ENCODE results near the gene ZMYM3. TPM values are rescaled to one million over a fixed set of nuclear protein-coding genes. Genes with fewer than 3 reads are reported as not detected.

ZMYM3 gene
- polyA plus RNA-seq, 4 donors, result 50.1 to 74.4 (median 58.1) TPM

DNA sequence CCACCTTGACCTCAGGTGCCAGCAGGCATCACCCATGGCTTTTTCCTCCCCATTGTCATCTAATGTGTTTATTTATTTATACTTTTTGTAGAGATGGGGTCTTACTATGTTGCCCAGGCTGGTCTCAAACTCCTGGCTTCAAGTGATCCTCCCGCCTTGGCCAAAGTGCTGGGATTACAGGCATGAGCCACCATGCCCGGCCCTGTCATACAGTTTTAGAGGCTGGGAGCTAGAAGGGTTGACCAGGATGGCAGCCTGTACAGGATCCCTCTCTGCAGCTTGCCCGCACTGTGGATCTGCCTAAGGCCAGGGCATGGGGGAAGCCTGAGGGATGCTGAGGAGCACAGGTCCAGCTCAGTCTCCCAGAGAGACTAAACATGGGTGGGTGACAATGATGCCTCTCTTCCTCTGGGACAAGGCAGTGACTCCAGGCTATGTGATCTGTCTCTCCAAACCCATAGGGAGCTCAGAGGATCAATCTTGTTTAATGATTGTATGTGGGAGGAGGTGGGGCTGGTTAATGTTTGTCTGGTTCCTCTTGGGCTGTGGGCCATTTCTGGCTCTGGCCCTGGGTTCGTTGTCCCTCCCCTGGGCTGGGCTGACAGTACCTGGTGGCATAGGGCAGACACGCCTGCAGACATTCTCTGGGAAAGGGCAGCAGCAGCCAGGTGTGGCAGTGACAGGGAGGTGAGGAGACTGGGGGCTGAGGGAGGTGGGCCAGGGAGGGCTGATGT lies 39.2 kb downstream of the ZMYM3 start:
- DNase-seq (ENCODE audit: low read depth in 4 of 4, low spot score in 2 of 4), result no peak

DNA sequence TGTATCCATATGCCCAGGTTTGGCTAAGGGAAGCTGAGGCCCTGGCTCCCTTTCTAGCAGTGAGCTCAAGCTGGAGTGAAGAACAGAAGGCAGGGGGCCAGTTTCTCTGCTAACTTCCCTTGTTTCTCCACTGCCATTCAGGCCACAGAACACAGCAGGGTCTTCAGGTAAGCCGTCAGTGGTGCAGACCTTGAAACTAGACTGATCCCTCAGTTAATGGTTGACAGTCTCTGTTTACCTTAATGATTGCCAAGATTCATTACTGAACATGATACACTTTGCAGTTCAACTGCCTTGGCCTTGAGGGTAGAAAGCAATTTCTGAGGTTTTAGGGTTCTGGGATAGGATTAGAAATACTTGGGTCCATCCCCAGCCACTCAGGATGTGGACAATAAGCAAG lies 39.8 kb downstream of the ZMYM3 start:
- no peak for DNase-seq (ENCODE audit: low read depth in 4 of 4, low spot score in 2 of 4)

DNA sequence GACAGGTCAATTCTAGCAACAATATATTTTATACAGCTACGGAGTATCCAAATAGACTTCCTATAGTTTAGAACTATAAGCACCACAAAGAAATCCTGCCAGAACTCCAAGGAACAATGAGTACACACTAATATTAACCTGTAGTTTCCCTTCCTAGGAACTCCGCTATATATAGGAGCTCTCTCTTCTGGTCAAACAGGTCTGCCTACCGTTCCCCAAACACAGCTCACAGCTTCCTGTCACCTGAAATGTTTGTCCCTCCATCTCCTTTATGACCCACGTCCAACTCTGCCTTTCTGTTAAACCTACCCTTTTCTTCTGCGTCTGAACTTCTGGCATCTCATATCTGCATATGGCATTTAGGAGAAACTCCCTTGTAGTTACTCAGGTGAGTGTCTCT lies 41.4 kb downstream of the ZMYM3 start:
- no peak for DNase-seq (ENCODE audit: low read depth in 4 of 4, low spot score in 2 of 4)

DNA sequence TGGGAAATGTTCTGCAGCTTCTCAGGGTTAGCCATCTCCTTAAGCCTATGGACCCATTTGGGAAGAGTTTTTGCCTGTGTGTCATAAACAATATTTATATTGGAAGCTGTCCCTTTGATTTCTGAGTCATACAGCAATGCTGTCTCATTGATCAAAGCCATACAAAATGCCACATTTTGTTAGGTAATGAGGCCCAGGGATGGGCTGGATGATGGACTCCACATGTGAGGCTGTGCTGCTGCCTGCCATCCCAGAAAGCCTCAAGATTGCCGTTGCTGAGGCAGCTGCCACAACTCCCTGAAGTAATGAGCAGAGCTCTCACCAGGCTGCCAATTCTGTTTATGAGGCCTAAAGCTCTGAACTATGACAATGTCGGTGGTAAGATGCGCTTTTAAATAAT lies 43.1 kb downstream of the ZMYM3 start:
- no peak for DNase-seq (ENCODE audit: low read depth in 4 of 4, low spot score in 2 of 4)

DNA sequence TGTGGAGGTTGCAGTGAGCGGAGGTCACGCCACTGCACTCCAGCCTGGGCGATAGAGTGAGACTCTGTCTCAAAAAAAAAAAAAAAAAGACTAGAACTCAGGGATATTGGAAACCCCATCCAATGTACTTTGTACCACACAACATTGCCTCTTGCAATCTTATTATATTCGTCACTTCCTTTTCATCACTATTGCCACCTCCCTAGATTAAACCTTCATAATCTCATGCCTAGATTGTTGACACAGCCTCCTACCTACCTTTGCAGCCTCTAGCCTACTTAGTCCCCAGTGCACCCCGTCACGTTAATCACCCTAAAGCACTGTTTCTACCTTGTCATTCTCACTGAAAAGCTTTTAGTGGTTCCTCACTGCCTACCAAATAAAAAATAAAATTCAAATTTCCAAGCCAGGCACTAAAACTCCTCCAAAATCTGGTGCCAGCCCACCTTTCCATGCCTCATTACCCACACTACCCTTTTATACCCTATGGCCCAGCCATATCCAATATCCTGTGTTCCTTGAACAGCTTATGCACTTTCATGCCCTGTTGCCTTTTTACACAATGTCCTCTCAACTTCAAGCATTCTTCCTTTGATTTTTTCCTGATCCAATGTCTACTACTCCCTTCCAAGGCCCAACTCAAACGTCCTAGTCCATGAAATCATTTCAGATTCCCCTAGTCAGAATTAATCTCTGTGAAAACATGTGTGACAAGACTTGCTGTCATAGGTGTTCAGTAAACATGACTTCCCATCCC lies 54.5 kb downstream of the ZMYM3 start:
- no peak for DNase-seq (ENCODE audit: low read depth in 4 of 4, low spot score in 2 of 4)

DNA sequence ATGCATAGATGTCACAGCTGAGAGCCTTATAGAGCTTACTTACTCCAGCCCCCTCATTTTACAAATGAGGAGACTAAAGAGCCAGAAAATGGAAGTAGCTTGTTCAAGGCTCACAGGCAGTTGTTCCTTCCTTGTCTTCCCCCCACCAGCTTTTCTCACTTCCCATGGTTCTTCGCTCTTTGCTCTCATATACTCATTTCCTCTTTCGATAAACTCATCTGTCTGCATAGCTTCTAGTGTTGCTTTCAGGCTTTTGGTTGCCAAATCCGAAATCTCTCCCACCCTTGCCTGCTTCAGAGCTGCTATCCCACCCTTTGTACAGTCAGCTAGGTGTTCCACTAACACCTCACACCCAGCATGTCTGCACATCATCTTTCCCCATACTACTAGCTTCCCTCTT lies 55.9 kb downstream of the ZMYM3 start:
- no peak for DNase-seq (ENCODE audit: low read depth in 4 of 4, low spot score in 2 of 4)

DNA sequence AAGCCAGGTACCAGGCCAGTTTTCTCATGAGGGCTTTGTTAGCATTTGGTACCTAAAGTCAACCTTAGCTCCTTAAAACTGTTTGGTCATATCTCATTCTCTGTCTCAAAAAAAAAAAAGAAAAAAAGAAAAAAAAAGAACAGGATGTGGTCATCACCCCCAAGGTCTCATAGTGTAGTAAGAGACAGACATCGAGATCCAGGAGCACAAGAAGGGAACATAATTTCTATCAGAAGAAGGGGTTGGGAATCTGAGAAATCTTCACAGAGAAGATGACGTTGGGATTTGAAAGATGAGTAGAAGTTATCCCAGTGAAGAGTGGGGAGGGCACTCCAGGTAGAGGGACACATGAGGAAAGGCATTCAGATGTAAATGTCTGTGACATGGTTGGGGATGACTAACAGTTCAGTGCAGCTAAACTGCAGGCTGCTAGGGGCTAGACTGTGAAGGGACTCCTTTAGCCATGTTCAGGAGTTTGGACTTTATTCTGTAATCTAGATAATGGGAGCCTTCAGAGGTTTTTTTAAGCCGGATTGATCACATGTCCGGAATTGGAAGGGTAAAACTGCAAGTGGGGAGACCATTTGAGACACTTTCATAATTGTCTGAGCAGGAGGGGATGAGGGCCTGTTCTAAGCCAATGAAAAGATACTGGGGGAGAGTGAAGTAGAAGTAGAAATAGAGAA lies 57.8 kb downstream of the ZMYM3 start:
- DNase-seq (ENCODE audit: low read depth in 4 of 4, low spot score in 2 of 4), result no peak

DNA sequence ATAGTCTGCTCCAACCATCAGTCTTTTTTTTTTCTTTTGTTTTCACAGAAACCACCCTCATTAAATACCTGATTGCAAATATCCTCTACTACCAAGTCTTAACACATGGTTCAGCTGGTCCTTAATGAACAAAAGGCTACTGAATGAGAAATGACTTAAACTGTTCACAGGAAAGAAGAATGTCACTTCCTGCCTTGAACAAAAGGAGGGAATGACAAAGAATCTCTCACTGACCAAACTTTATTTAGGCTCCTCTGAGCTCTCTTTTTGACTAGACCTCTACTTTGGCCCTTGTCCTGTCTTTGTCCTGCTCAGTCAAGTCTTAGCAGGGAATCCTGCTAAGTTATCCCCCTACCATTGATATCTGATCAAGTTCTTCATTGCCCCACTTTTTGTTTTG lies 62.7 kb downstream of the ZMYM3 start:
- no peak for DNase-seq (ENCODE audit: low read depth in 4 of 4, low spot score in 2 of 4)

Other genes with a start within 250 kb of the ZMYM3 start
- 10 to 100 TPM; 48.0 to 62.0 (median 55.3) TPM for gene SNX12, start 185.8 kb downstream of the ZMYM3 start, polyA plus RNA-seq (ENCODE audit: insufficient read length in 4 of 4)
- gene FOXO4, start 158.3 kb downstream of the ZMYM3 start, polyA plus RNA-seq (ENCODE audit: insufficient read length in 4 of 4), result 10 to 100 TPM; 25.5 to 29.1 (median 25.9) TPM
- gene CXorf65, start 147.4 kb downstream of the ZMYM3 start, polyA plus RNA-seq (ENCODE audit: insufficient read length in 4 of 4), result under 1 TPM in 2 of 4 donors, not detected in 2; 0.54 to 0.60 TPM
- 1 to 10 TPM in 3 of 4 donors, under 1 TPM in 1; 0.88 to 1.7 (median 1.3) TPM for gene IL2RG, start 142.6 kb downstream of the ZMYM3 start, polyA plus RNA-seq (ENCODE audit: insufficient read length in 4 of 4)
- 10 to 100 TPM; 29.2 to 69.2 (median 44.1) TPM for gene MED12, start 135.5 kb downstream of the ZMYM3 start, polyA plus RNA-seq (ENCODE audit: insufficient read length in 4 of 4)
- 1 to 10 TPM; 4.9 to 6.0 (median 5.4) TPM for gene NLGN3, start 109.3 kb downstream of the ZMYM3 start, polyA plus RNA-seq (ENCODE audit: insufficient read length in 4 of 4)
- 10 to 100 TPM; 39.5 to 48.2 (median 45.5) TPM for gene GJB1, start 30.9 kb downstream of the ZMYM3 start, polyA plus RNA-seq (ENCODE audit: insufficient read length in 4 of 4)
- gene NONO, start 29.5 kb upstream of the ZMYM3 start, polyA plus RNA-seq (ENCODE audit: insufficient read length in 4 of 4), result 100 to 1,000 TPM; 571 to 672 (median 620) TPM
- gene ITGB1BP2, start 47.6 kb upstream of the ZMYM3 start, polyA plus RNA-seq (ENCODE audit: insufficient read length in 4 of 4), result 1 to 10 TPM in 2 of 4 donors, under 1 TPM in 2; 0.62 to 2.9 (median 1.9) TPM
- gene TAF1, start 112.2 kb upstream of the ZMYM3 start, polyA plus RNA-seq (ENCODE audit: insufficient read length in 4 of 4), result 10 to 100 TPM; 31.5 to 54.2 (median 41.9) TPM